ENCODE measurements around the gene KLHL25.

DNA sequence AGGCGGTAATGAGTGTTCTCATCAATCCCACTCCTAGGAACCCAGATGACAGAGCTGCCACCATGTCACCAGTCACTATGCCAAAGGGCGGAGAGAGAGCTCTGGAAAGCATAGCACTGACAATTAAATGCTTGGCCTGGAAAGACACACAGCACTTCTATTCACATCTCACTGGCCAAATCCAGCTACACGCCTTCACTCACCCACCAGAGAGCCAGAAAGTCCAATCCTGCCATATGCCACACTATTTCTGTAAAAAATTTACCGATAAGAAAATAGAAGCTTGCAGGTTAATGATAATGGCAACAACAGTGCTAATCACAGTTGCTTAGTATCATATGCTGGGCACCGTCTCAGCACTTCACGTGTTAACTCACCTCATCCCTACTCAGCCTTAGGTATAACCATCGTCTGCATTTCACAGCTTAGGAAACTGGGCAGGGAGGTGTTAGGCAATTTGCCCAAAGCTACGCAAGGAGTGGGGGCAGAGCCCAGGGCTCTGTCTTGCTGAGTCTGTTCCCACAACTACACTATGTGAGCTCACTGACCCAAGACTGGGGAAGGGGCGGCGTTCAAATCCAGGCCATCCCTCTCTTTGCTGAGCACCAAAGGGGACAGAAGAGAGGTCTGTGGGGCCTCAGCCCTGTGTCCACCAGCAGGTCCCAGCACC is 16.5 kb downstream of the KLHL25 start:
- TF ChIP-seq, protein P1, sequence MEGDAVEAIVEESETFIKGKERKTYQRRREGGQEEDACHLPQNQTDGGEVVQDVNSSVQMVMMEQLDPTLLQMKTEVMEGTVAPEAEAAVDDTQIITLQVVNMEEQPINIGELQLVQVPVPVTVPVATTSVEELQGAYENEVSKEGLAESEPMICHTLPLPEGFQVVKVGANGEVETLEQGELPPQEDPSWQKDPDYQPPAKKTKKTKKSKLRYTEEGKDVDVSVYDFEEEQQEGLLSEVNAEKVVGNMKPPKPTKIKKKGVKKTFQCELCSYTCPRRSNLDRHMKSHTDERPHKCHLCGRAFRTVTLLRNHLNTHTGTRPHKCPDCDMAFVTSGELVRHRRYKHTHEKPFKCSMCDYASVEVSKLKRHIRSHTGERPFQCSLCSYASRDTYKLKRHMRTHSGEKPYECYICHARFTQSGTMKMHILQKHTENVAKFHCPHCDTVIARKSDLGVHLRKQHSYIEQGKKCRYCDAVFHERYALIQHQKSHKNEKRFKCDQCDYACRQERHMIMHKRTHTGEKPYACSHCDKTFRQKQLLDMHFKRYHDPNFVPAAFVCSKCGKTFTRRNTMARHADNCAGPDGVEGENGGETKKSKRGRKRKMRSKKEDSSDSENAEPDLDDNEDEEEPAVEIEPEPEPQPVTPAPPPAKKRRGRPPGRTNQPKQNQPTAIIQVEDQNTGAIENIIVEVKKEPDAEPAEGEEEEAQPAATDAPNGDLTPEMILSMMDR (IDR thresholded peaks at IDR 0.05; ENCODE audit: borderline replicate concordance, extremely low read depth, low read length, poor library complexity, severe bottlenecking), result no peak
- no peak for TF ChIP-seq EZH2 (IDR thresholded peaks at IDR 0.05; ENCODE audit: borderline replicate concordance, low read depth, low read length, severe bottlenecking)
